HG03159 (cell line): ENCODE results near the gene GRM4.

ENCODE experiments used
- ATAC-seq: cut with Tn5 transposase; IDR thresholded peaks from one replicate; pipeline ENCODE4 v1.9.1; 2021; ENCODE audit warnings: mild to moderate bottlenecking, moderate library complexity; ENCODE audit not compliant: unreplicated experiment

The GRM4 gene

DNA sequence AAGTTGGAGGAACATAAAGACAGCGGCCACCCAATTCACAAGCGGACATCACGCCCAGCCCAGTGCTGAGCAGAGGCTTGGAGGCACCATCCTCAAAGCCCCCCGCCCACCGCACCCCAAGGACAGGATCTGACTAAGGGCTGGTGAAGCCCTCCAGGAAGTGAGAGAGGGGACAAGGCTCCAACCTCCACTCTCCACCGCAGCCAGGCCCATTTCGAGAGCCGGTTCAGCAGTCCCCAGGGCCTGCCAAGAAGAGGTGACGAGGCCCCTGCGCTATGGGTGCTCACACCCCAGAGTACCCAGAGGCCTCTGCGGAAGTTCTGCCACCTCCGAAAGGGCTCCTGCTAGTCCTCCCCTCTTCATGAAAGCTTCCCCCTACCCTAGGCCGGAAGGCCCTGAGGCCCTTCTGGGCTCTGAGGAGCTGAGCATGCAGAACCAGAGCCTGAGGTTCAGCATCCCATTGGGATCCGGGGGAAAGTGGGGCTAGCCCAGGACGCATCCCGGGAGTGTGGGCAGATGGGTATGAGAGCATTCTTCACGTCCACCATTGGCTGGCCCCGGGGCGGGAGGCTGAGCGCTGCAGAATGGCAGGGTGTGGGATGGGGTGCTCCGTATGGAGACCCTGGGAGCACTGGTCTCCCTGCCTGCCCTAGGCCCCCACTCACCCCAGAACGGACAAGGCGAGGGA lies 2.5 kb downstream of the GRM4 start:
- ATAC-seq: no peak

DNA sequence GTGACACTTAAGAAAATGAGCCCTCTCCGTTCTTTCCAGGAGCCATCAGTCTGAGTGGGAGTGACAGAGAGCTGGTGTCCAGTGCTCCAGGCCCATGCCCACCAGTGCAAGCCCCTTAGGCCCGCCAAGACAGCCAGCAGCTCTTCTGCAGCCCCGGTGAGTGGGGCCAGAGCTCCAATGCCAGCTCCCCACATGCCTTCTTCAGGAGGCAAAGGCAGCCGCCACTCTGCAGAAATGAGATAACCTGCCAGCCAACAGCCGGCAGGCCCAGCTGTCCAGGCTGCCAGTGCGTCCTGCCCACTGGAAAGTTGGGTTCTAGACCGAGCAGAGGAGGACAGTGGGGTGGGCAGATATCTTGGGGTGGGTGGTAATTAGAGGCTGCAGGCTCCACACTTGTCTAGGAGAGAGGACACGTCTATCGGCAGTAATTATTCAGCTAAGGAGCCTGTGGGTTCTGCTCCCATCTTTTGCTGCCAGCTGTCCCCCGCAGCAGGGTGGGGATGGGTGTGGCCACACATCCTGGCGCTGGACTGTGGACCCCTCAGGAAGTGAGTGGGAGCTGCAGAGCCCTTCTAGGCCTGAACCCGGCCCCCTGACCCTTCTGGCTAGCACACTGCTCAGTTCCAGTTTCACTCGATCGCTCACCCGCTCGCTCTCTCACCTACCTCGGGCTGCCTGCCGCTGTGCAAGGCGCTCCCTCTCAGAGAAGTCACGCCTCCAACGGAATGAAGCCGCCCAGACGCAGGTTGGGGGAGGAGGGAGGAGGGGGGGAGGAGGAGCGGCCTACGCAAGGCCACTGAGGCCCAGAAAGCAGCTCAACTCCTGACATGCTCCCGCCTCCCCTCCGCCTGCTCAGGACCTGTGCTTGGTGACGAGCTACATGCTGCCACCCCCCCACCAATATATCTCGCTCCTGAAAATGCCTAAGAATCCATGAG lies 3.6 kb downstream of the GRM4 start:
- ATAC-seq: no peak

GRCh38 chr6:34140075-34140474 lies 5.8 kb downstream of the GRM4 start:
- no peak for ATAC-seq

GRCh38 chr6:34138914-34139510 lies 6.9 kb downstream of the GRM4 start:
- ATAC-seq: no peak

DNA sequence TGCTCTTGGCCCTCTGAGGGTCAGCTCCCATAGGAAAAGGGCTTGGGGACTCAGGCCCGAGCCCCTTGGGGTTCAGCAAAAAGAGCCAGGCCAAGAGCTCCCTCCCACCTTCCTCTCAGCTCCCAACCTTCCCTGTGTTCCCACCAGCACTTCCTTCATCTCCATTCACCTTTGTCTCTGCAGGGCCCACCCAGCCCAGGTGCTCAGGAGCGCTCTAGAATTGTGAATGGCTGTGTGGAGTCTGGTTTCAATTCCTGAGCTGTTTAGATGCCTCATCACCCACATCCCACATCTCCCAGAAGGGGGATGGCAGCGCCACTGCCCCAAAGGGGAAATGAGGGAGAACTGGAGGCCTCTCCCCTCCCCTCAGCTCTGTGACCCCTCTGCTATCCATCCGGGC lies 7.7 kb downstream of the GRM4 start:
- ATAC-seq: no peak

DNA sequence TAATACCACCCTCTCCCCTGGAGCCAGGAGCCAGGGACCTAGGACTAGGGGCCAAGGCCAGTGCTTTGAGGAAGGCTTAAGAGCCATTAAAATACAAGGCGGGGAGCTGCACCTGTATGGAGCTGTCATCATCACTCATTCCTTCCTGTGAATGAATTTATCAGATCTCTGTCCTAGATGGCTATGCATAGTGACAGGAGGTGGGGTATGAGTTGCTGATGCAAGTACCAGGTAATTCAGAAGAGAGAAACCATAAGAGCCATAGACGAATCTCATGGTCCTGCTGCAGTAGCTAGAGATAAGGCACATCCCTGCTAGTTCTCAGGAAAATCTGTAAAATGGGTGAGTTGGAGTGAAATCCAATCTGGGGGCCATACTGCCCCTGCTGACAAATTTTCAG lies 10.3 kb downstream of the GRM4 start:
- no peak for ATAC-seq

- no peak for ATAC-seq
Observed at GRCh38 chr6:34132486-34133185, 13.3 kb downstream of the GRM4 start.

DNA sequence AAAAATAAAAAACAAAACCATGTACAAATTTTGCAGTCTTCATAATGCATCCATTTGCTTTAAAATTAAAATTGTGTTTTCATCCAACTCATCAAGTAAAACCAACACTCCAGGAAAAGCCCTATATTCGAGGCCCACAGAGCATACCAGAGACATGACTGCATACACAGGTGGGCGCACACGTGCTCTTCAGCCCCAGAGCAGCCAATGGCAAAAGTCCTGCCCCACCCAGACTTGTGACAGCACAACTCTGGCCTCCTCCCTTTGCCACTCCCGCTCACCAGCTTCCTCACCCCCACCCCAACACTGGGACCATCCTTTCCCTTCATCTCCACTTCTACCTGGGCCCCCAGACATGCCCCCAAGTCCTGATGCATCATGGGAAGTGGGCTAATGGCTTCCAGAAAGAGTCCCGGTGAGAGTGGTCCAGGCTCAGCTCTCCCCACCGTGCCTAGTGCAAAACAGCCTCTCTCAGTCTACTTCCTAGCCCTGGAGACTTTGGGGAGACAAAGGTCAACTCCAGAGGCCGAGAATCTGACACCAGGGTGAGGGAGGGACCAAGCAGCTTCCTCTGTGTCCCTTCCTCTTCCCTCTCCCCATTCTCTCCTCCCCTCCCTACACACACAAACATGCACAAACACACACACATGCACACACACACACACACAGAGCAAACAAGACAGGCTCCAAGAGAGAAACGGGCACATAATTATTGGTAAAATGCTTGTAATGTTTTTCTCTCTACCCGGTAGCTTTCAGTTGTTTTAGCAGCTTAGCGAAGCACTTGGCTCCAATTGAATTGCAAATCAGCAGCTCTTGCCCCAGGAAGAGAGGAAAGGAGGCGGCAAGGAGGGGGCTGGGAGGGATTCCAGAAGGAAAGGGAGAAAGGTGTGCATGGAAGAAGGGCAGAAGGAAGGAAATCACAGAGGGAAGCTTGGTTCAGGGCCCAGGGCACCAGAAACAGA lies 14.3 kb downstream of the GRM4 start:
- no peak for ATAC-seq

- no peak for ATAC-seq
Observed at GRCh38 chr6:34130862-34131261, 15.0 kb downstream of the GRM4 start.

DNA sequence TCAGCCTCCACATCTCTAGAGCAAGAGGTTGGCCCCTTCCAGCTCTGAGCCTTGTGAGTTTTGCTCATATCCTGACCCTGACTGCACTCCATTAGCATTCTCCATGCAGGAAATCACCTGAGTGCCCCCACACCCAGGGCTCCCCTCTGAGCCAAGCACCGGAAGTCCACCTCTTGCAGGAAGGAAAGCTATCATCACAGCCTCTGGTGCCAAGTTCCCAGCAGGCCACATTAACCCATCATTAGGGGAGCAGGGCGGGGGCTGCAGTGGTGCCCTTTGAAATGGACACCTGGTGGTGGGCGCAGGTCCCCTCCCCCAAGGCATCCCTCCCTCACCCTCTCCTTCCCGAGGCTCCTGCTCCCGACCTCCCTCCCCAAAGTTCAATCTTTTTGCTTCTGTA lies 16.1 kb downstream of the GRM4 start:
- ATAC-seq: no peak

DNA sequence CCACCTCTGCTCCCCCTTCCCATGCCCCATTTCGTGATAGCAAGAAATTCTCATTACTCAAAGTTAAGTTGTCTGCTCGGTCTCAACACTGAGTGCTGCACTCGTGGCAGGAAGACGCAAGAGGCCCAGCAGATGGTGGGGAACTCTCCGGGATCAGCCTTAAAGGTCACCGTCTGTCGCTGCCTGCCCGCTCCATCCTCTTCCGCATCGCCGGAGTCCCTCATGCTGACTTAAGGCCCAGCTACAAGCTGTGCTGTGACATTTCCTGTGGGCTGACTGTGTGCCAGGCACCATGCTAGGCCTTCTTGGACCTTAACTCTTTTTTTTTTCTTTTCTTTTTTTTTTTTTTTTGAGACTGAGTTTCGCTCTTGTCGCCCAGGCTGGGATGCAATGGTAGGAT lies 17.8 kb downstream of the GRM4 start:
- no peak for ATAC-seq

GRCh38 chr6:34126419-34126818 lies 19.5 kb downstream of the GRM4 start:
- ATAC-seq: no peak

- no peak for ATAC-seq
Observed at GRCh38 chr6:34125939-34126338, 19.9 kb downstream of the GRM4 start.

GRCh38 chr6:34120953-34121675 lies 24.8 kb downstream of the GRM4 start:
- ATAC-seq: no peak

- ATAC-seq: no peak
Observed at GRCh38 chr6:34115915-34116314, 30.0 kb downstream of the GRM4 start.

DNA sequence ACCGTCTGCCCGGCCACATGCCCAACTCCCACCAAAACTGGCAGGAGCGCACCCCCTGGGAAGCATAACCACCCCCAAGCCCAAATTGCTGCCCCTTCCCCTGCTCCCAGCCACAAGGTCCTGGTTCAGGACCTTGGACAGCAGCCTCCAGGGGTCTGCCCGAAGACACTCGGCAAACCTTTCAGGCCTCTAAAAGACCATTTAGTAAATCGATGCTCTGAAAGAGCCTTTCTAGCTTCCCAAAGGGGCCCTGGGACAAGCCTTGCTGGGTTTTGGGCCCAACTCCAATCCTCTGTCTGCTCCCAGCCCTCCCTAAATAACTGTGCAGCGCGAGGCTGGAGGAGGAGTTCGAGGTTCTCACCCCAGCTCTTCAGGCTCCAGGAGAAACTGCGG lies 30.5 kb downstream of the GRM4 start:
- ATAC-seq: no peak

DNA sequence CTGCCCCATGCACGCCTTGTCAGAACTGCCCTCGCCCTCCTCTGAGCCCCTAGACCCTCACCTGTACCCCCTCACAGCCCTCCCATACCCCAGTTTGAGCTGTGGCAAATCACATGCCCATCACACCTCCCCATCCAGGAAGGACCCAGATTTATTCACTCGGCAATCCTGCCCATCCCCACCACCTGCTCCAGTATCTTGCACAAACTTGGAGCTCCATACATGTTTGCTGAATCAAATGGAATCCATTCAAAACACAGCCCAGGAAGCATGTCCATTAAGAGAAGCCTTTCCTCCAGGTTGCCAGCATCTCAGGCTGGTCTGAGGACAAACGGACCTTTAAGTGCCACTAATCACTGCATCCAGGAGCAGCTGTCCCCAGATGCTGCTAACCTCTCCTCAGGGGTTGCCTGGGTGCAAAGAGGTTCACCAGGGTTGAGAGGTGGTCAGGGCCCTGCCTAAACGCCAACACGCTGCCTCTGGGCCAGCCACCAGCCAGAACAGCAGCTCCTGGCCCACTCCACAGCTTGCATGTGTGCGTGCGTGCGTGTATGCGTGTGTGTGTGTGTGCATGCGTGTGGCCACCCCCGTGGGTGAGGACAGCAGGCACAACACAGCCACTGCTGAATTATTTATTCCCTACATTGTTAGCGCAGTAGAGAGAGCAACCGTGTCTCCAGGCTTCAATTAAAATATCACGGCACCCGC lies 31.0 kb downstream of the GRM4 start:
- no peak for ATAC-seq

DNA sequence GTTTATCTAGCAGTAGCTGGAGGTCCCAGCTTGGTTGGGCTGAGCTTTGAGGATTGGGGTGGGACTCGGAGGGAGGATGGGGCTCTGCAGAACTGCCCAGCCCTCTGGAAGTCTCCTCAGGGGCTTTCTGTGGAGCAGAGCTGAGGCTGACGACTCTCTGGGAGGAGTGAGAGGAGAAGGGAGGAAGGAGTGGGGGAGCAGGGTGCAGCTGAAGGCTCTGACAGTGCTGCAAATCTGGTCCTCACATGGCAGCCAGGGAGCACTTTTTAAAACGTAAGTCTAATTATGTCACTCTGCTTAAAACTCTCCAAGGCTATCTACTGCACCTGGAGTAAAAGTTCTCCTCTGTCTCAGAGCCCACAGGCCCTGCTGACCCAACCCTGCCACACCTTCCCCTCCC lies 32.4 kb downstream of the GRM4 start:
- ATAC-seq: no peak

DNA sequence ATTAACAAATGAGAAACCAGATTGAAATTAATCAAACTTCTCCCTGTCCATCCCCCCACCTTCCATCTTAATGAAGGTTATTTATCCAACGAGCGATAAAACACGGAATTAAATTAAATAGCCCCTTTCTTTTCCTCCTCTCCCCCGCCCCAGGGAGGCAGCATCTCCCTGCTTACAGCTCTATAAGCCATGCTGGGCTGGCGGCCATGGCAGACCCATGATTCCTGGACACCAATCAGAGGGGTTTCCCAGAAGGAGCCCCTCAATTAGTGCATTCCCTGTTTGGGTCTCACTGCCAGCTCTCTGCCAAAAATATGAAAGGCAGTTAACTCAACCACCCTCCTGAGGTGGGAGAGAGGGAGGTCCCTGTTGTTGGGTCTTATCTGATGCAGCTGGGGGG lies 33.8 kb downstream of the GRM4 start:
- ATAC-seq: no peak
